SU-DHL-6 (cell line): Measurements from ENCODE around the gene ZNF541.

ENCODE experiments used
- H2AFZ ChIP-seq: fragments of 200-600 bp; sonication (generic); 2 replicates; pipeline ENCODE4 v1.6.1; 2014; ENCODE audit warnings: low read depth, mild to moderate bottlenecking, moderate library complexity, mixed read lengths, antibody characterized with exemption, low read length; ENCODE audit not compliant: severe bottlenecking
- H3F3A ChIP-seq: fragments of 200-600 bp; shearing (Covaris generic); 2 replicates; pipeline ENCODE4 v1.6.0; 2016; ENCODE audit warnings: antibody characterized with exemption, mild to moderate bottlenecking; ENCODE audit not compliant: insufficient read depth
- H3K27ac ChIP-seq: fragments of 200-600 bp; sonication (generic); 2 replicates; pipeline ENCODE4 v1.5.1; 2016; ENCODE audit warnings: low read depth, mild to moderate bottlenecking, low read length, moderate library complexity, mixed read lengths
- H3K27me3 ChIP-seq: fragments of 200-600 bp; sonication (generic), shearing (Covaris generic); 2 replicates; pipeline ENCODE4 v1.6.0; 2014; ENCODE audit warnings: mild to moderate bottlenecking, low read length
- H3K36me3 ChIP-seq: fragments of 200-600 bp; sonication (generic); 2 replicates; pipeline ENCODE4 v1.6.1; 2014; ENCODE audit warnings: mild to moderate bottlenecking, low read length, mixed read lengths
- H3K4me2 ChIP-seq: fragments of 300-600, 200-600 bp; shearing (Covaris generic), sonication (generic); 2 replicates; pipeline ENCODE4 v1.6.0; 2014; ENCODE audit warnings: low read length, low read depth, mild to moderate bottlenecking; ENCODE audit not compliant: poor library complexity, severe bottlenecking
- H3K4me3 ChIP-seq: fragments of 200-600 bp; sonication (generic); 2 replicates; pipeline ENCODE4 v1.5.1; 2014; ENCODE audit warnings: antibody characterized with exemption, low read length, mild to moderate bottlenecking, mixed read lengths; ENCODE audit not compliant: insufficient read depth, poor library complexity, severe bottlenecking
- H3K79me2 ChIP-seq: fragments of 200-600 bp; sonication (generic); 2 replicates; pipeline ENCODE4 v1.6.1; 2014; ENCODE audit warnings: mild to moderate bottlenecking, low read length, moderate library complexity; ENCODE audit not compliant: insufficient read depth
- H3K9ac ChIP-seq: fragments of 200-600 bp; sonication (generic); 2 replicates; pipeline ENCODE4 v1.7.0; 2014; ENCODE audit warnings: mild to moderate bottlenecking, low read length
- H3K9me2 ChIP-seq: fragments of 200-600 bp; sonication (generic); replicated peaks from 2 replicates; pipeline ENCODE4 v1.6.1; 2014; ENCODE audit warnings: low read length; ENCODE audit not compliant: insufficient read depth
- H3K9me3 ChIP-seq: fragments of 200-600 bp; sonication (generic); 2 replicates; pipeline ENCODE4 v1.6.1; 2014; ENCODE audit warnings: low read length, mixed read lengths; ENCODE audit not compliant: insufficient read depth
- H4K20me1 ChIP-seq: fragments of 200-600 bp; sonication (generic); 2 replicates; pipeline ENCODE4 v1.6.1; 2014; ENCODE audit warnings: low read depth, mild to moderate bottlenecking, antibody characterized with exemption, low read length, moderate library complexity, mixed read lengths
- EZH2phosphoT487 ChIP-seq: fragments of 200-600 bp; sonication (generic), shearing (Covaris generic); conservative IDR thresholded peaks from 2 replicates; pipeline ENCODE4 v1.6.1; 2018; ENCODE audit warnings: mild to moderate bottlenecking, antibody characterized with exemption, low read length, moderate library complexity, mixed read lengths
- TF ChIP-seq, protein P1 (sequence below): fragments of 200-600 bp; sonication (generic); IDR thresholded peaks from one replicate; pipeline ENCODE4 v1.5.1; 2017; ENCODE audit warnings: antibody characterized with exemption, mild to moderate bottlenecking, low read length, moderate library complexity; ENCODE audit not compliant: insufficient read depth, poor library complexity, severe bottlenecking

The ZNF541 gene

DNA sequence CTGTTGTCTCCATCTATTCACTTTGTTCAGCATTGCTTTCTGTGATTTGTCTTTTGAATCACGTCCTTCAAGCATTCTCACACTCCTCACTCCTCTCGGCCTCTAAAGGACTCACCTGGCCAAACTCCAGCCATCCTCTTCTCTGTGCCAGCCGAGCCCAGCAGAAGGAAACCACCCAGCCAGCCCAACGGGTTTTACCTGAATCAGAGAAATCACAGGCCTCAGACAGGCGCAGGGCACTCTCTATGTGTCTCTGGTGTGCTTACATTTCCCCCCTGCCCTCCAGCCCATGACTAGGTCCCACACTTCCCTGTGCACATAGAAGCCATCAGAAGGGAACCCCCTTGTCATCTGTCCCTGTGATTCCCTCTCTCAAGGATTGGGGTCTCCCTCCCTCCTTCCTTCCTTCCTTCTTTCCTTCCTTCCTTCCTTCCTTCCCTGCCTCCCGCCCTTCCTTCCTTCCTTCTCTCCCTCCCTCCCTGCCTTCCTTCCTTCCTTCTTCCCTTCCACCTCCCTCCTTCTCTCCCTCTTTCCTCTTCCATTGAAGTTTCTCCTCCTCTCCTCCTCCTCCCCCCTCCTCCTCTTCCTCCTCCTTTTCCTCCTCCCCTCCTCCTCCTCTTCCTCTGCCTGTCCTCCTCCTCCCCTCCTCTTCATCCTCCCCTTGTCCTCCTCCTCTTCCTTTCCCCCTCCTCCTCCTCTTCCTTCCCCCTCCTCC lies 8.8 kb upstream of the ZNF541 start:
- peaks cover 16% of the 10 kb centered on the region; the same call in 1 of the 2 replicates for H3F3A ChIP-seq
- H3K9ac ChIP-seq, result no peak overlapping the region
- H3K9me2 ChIP-seq, result no peaks in the 10 kb centered on the region
- no peaks in the 10 kb centered on the region for H4K20me1 ChIP-seq
- no peaks in the 10 kb centered on the region for H3K79me2 ChIP-seq
- peaks cover 9% of the 10 kb centered on the region; the same call in 1 of the 2 replicates for H3K9me3 ChIP-seq
- H3K4me3 ChIP-seq, result no peak overlapping the region
- no peak overlapping the region for H2AFZ ChIP-seq
- no peak overlapping the region for H3K27ac ChIP-seq
- H3K27me3 ChIP-seq, result no peaks in the 10 kb centered on the region; the same call in 1 of the 2 replicates
- H3K36me3 ChIP-seq, result no peaks in the 10 kb centered on the region
- TF ChIP-seq EZH2phosphoT487, result no peak
- TF ChIP-seq, protein P1, sequence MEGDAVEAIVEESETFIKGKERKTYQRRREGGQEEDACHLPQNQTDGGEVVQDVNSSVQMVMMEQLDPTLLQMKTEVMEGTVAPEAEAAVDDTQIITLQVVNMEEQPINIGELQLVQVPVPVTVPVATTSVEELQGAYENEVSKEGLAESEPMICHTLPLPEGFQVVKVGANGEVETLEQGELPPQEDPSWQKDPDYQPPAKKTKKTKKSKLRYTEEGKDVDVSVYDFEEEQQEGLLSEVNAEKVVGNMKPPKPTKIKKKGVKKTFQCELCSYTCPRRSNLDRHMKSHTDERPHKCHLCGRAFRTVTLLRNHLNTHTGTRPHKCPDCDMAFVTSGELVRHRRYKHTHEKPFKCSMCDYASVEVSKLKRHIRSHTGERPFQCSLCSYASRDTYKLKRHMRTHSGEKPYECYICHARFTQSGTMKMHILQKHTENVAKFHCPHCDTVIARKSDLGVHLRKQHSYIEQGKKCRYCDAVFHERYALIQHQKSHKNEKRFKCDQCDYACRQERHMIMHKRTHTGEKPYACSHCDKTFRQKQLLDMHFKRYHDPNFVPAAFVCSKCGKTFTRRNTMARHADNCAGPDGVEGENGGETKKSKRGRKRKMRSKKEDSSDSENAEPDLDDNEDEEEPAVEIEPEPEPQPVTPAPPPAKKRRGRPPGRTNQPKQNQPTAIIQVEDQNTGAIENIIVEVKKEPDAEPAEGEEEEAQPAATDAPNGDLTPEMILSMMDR, result no peak
- no peak overlapping the region for H3K4me2 ChIP-seq

DNA sequence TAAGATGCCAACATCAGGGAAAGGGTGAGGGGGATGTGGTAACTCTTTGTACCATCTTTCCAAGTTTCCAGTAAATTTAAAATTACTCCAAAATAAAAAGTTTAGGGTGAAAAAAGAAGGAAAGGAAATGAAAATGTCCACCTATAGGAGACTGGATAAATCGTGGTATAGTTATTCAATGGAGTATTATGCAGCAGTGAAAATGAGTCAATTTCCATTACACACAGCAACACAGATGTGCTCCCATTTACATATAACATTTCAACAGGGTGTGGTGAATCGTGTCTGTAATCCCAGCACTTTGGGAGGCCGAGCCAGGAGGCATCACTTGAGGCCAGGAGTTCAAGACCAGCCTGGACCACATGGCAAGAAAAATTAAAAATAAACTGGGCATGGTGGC lies 7.4 kb upstream of the ZNF541 start:
- no peaks in the 10 kb centered on the region for H3K9me2 ChIP-seq
- H3F3A ChIP-seq, result peaks cover 22% of the 10 kb centered on the region; the same call in 1 of the 2 replicates
- no peaks in the 10 kb centered on the region for H4K20me1 ChIP-seq
- peaks cover 4% of the 10 kb centered on the region; the same call in 1 of the 2 replicates for H3K9me3 ChIP-seq
- H3K27me3 ChIP-seq, result no peaks in the 10 kb centered on the region
- H3K36me3 ChIP-seq, result no peaks in the 10 kb centered on the region
- TF ChIP-seq, protein P1, result no peak
- no peak for TF ChIP-seq EZH2phosphoT487
- H2AFZ ChIP-seq, result no peak overlapping the region
- H3K4me3 ChIP-seq, result no peak overlapping the region
- H3K79me2 ChIP-seq, result no peaks in the 10 kb centered on the region
- no peak overlapping the region for H3K9ac ChIP-seq
- H3K4me2 ChIP-seq, result no peak overlapping the region
- no peak overlapping the region for H3K27ac ChIP-seq

DNA sequence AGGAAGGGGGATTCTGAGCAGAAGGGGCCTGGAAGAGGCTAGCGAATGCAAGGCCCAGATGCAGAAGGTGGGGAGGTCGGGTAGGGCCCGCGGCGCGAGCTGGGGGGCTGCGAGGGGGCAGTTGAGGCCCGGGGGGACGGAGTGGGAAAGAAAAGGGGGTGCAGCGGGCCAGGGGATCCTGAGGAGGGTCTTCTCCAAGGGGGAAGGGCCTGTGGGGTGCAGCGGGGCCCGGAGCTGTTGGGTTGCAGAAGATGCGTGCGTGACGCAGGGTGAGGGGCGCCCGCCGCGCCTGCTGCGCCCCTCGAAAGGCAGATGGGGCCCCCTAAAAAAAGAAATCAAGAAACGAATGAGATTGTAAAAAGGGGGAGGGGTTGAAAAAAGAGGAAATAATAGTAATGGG lies 313 bp downstream of the ZNF541 start:
- Histone ChIP-seq H3K27ac (no peak overlapping the region), H3K4me2 (no peak overlapping the region), H3K9ac (no peak overlapping the region), H3K4me3 (no peak overlapping the region), H3K79me2 (no peaks in the 10 kb centered on the region), H3K36me3 (no peaks in the 10 kb centered on the region), H3K27me3 (no peaks in the 10 kb centered on the region), H3K9me2 (no peaks in the 10 kb centered on the region), H4K20me1 (no peaks in the 10 kb centered on the region), H2AFZ (no peak overlapping the region), H3F3A (peaks cover 14% of the 10 kb centered on the region; the same call in 1 of the 2 replicates), H3K9me3 (no peaks in the 10 kb centered on the region)
- TF ChIP-seq, protein P1, result no peak
- TF ChIP-seq EZH2phosphoT487, result no peak
